Subcutaneous adipose tissue (tissue), 4 donors: Measurements from ENCODE around the gene FGFRL1. TPM values are rescaled to one million over a fixed set of nuclear protein-coding genes. Genes with fewer than 3 reads are reported as not detected.

Experiments used
- total RNA-seq, 4 donors: library from RNA; depleted of rRNA; stranded (reverse); fragments of >200 nt; gene quantifications; one replicate each; pipeline ENCODE4 v1.1.0, GENCODE V29; 2016
- TF ChIP-seq, protein P1 (sequence below): fragments of 450-650 bp; IDR thresholded peaks from one replicate; pipeline ENCODE4 v1.5.1; 2016; ENCODE audit warnings: low read depth, mild to moderate bottlenecking, control low read depth, antibody characterized with exemption, moderate library complexity

The FGFRL1 gene
- total RNA-seq, 4 donors from 2014 or later, result 12.6 to 113 (median 22.7) TPM

DNA sequence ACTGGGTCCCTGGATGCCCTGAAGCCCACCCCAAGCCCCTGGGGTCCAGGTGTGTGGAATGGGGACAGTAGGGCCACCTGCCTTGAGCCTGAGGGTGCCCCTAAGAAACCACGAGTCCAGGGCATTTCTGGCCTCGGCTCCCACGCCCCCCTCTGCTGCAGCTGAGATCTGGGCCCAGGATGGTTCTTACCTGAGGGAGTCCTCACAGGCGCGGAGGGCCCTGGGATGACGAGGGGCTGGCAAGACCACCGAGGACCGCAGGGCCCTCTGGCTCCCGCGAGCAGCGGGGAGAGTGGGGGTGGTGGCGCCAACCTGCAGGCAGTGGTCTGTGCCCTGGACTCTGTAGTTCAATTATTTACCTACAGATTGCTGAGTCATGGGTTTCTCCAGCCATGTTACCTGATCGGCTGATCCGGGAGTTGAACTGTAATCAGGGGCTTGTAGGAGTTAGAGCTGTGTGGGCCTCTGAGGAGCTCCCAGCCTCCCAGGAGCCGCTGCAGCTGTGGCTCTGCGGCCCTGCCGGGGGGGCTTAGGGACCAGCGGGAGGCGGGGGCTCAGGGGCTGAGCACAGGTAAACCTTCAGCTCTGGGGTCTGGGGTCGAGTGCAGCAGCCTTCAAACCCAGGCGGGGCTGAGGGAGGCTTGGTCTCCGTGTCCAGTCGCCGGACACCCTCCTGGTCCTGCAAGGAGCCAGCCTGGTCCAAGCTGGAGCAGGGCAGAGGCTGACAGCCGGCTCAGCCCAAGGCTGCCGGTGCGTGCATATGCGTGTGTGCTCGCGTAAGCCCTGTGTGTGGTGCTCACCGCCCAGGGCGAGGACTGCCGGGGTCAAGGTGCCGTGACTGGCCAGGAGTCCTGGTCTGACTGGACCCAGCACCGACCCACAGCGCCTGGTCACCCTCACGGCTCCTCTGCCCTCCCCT, 18.1 kb upstream of the FGFRL1 start, which contains the start of gene SLC26A1:
Gene SLC26A1 (minus strand): TSS at position 294 of the 919 bp plus-strand sequence. CDS start 1,701 bp downstream, outside the sequence.
- TF ChIP-seq, protein P1, sequence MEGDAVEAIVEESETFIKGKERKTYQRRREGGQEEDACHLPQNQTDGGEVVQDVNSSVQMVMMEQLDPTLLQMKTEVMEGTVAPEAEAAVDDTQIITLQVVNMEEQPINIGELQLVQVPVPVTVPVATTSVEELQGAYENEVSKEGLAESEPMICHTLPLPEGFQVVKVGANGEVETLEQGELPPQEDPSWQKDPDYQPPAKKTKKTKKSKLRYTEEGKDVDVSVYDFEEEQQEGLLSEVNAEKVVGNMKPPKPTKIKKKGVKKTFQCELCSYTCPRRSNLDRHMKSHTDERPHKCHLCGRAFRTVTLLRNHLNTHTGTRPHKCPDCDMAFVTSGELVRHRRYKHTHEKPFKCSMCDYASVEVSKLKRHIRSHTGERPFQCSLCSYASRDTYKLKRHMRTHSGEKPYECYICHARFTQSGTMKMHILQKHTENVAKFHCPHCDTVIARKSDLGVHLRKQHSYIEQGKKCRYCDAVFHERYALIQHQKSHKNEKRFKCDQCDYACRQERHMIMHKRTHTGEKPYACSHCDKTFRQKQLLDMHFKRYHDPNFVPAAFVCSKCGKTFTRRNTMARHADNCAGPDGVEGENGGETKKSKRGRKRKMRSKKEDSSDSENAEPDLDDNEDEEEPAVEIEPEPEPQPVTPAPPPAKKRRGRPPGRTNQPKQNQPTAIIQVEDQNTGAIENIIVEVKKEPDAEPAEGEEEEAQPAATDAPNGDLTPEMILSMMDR, result no peak

DNA sequence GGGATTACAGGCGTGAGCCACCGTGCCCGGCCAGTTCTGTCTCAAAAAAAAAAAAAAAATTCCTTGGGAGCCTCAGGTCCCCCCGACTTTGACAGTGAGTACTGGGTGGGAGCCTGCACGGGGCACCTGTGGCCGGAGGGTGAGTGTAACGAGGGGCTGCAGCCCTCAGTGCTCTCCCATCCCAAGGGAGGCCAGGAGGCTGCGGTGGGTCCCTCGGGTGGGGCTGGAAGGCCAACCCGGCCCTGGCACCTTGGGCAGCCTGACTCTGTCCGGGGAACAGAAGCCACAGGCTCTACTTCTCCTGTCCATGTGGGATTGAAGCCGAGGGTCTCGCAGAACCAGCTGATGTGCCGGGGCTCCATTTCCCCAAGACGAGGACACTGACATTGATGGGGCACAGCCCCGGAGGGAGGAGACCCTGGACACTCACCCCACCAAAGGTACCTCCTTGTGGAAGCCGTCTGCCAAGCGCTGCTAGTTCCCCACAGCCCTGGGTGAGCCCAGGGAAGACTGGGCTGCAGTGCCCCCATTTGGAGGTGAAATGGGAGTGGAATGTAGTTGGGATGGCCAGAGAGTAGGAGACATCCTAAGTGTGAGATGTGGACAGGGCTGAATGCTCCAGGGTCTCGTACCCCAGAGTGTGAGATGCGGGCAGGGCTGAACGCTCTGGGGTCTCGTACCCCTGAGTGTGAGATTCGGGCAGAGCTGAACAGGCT, 16.0 kb upstream of the FGFRL1 start:
- TF ChIP-seq, protein P1, result no peak

DNA sequence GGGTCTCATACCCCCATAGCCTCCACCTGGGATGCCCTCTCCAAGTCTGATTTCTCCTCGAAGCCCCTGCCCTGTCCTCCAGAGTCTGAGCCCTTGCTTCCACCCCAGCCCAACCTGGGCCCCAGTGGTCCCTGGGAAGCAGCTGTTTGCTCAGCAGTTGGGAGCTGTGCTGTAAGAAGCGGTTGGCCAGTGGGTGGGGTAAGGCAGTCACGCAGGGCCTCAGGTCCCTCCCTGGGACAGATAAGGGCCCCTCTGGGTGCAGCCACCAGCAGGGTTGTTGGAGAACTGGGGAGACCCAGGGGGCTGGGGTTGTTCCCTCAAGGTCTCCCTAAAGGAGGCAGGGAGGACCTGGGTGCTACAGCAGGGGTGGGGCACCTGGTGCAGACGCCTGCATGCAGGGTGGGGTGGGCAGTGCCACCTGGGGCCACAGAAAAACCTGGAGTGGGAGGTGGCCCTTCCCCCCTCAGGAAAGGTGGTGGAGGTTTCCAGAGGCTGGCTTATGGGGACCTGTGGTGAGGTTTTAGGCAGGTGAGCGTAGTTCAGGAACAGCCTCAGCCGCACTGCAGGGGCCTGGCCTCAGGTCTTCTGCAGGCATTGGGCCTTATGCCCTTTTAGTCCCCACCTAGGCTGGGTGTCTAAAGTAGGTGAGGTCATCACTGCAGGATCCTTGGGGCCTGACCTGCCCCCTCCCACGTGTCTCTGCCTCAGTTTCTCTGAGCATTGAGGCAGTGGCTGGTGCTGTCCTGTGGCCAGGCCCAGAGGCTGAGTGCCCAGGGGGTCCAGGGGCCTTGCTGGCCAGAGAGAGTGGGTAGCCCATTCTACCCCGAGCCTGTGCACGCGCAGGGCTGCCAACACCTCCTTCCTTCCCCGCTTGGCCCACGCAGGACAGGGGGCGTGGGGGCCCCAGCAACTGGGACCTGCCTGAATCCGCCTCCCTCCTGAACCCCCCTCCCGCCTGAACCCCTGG, 15.1 kb upstream of the FGFRL1 start:
- TF ChIP-seq, protein P1, result no peak

DNA sequence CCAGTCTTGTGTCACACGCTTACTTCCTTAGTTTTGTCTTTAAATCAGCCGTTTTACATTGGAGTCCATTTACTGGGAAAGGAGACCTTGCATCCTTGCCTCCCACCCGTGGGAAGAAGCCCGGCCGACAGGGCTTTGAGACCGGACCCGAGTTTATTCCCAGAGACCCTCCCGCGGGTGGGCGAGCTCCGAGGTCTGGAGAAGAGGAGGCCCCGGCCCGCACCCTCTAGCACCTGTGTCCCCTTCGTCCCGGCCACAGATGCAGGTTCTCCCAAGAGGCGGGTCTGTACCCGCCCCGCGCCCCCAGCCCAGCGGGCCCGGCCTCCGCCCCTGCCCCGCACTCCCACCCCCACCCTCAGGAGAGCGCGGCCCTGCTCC, 14.4 kb upstream of the FGFRL1 start:
- TF ChIP-seq, protein P1, result no peak

DNA sequence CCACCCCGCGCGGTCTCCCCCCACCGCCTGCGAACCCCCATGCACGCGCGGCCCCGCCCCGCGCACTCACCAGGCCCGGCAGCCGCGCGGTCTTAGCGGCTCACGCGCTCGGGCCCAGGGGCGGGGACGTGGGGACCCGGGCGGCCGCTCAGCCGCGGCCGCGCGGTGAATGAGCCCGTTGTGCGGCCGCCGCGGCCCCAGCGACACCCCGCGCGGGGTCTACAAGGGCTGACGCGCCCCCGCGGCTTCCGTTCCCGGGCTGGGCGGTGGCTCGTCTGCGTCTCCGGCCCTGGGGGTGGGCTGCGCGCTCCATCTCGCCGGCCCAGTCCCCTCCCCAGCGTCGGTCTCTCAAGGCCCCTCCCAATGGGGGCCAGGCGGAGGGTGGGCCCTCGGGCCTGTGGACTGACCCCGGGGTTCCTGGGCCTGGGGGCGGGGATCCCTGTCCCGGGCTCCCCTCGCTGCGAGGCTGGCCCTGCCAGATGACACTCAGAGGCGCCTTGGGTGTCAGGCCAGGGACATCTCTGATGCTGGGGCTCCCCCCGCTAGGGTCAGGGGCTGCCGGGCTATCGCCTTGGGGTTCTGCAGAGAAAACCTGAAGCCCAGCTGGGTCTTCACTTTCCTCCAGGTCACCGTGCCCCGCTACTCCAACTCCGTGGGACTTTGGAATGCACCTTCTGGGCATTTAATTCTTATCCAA, 13.9 kb upstream of the FGFRL1 start:
- TF ChIP-seq, protein P1, result no peak

DNA sequence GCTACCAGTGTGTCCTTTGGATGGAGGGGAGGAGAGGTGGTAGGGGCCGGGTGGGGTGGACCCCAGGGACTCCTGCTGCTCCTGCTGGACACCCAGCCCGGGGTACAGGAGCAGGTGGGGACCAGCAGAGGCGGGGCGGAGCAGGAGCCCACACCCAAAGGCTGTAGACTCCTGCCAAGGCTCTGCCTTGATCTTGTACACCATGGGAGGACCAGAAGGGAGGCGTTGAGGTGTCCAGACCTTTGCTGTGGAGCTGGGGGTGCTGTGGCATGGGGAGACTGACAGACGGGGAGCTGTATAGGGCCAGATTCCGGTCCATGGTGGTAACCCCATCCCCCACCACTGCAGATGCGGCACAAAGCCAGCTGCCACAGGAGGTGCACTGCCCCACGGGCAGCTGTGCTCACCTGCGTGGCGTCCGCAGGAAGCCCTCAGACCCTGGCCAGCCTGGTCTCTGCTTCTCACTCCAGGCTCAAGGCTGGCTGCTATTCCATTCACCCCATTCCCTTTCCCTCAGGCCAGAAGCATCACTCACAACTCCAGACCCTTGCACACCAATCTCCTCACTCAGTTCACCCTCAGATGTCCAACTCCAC, 13.2 kb upstream of the FGFRL1 start:
- TF ChIP-seq, protein P1, result no peak
